ENCODE data around the gene PEX1.
"Not testable (repeated sequence)": the region's sequence is repeated elsewhere in the genome, so short reads cannot be mapped to it uniquely, and the experiment has no call there.

Gene PEX1

GRCh38 chr7:92528188-92528957, at the start of gene PEX1, which contains the start of gene RBM48:
Gene PEX1, minus strand, starts transcription at chr7:92528520. Its CDS starts 85 bp downstream, at chr7:92528435.
Gene RBM48, plus strand, starts transcription at chr7:92528795. Its CDS starts 19 bp downstream, at chr7:92528814.
- peak; percentile 98 for DNase-seq (ENCODE audit: low read depth)

GRCh38 chr7:92576296-92576695, 48.0 kb upstream of the PEX1 start:
- DNase-seq (ENCODE audit: low read depth) = no peak

- no peak for DNase-seq (ENCODE audit: low read depth)
Measured at GRCh38 chr7:92569137-92569536, 40.8 kb upstream of the PEX1 start.

DNA sequence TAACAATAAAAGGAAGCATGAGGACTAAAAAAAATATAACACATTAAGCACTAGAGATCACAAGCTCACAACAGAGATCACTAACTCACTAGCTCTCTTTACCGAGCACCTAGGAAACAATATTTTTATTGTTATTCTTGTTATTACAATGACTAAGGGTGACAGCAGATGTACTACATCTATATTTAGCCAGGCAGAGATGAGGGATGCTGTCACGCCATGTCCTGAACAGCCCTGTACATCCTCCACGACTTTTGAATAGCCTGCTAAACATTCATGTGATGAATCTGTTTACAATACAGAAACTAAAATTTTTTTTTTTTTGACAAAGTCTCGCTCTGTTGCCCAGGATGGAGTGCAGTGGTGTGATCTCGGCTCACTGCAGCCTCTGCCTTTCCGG, 39.1 kb upstream of the PEX1 start:
- no peak for DNase-seq (ENCODE audit: low read depth)

DNA sequence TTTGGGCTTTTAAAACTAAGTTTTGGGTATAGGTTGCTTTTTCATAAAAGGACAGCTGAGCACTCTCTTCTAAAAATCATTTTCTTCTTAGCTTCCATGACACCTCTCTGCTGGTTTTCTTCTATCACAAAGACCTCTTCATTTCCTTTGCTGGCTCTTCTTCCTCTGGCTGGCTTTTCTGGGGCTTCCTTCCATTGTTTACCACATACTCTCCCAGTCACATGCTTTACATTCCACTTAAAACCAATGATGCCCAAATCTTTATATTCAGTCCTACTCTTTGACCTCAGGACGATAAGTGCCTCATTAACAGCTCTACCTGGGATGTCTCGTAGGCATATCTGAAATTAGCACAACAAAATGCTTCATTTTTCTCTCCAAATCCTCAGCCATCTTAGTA, 35.0 kb upstream of the PEX1 start:
- DNase-seq (ENCODE audit: low read depth) = no peak

GRCh38 chr7:92560602-92561001, 32.3 kb upstream of the PEX1 start:
- no peak for DNase-seq (ENCODE audit: low read depth)

DNA sequence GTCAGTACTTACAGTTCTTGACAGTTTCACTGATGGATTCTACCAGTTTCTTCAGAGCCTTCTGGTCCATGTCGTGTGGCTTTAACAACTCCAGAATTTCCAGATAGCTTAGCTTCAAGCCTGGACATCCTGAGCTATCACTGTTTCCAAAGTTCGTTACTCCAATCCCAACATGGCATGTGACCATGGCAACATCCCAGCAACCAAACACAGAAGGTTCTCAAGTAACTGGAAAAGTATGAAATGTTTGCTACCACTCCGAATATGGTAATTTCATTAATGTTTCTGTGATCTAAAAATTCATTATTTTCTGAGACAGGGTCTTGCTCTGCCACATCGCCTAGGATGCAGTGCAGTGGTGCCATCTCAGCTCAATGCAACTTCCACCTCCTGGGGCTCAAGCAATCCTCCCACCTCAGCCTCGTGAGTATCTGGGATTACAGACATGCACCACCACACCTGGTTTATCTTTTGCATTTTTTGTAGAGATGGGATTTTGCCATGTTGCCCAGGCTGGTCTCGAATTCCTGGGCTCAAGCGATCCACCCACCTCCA, 29.6 kb upstream of the PEX1 start:
- DNase-seq (ENCODE audit: low read depth) = no peak

- DNase-seq (ENCODE audit: low read depth) = no peak
Measured at GRCh38 chr7:92557249-92557648, 28.9 kb upstream of the PEX1 start.

- no peak for DNase-seq (ENCODE audit: low read depth)
Measured at GRCh38 chr7:92550194-92550593, 21.9 kb upstream of the PEX1 start.

DNA sequence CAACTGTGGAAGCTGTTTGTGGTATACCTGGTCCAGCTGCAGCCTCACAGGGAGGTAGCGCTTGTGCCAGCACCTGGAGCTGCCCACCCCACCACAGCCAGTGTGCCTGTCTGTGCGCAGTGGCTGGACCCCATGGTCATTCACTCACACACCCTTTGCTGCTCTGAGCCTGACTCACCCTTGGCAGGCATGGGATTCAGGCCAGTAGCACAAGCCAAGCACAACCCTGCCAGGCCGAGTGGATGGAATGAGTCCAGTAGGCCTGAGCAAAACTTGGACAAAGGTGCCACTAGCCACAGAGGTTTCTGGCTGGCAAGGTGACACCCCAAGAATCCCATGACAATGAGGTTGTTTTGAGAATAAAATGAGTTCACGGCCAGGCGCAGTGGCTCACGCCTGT, 19.3 kb upstream of the PEX1 start:
- DNase-seq (ENCODE audit: low read depth) = no peak

GRCh38 chr7:92546856-92547497, 18.7 kb upstream of the PEX1 start:
- no peak for DNase-seq (ENCODE audit: low read depth)

- not testable (repeated sequence) for DNase-seq (ENCODE audit: low read depth)
Measured at GRCh38 chr7:92545116-92545515, 16.8 kb upstream of the PEX1 start.

DNA sequence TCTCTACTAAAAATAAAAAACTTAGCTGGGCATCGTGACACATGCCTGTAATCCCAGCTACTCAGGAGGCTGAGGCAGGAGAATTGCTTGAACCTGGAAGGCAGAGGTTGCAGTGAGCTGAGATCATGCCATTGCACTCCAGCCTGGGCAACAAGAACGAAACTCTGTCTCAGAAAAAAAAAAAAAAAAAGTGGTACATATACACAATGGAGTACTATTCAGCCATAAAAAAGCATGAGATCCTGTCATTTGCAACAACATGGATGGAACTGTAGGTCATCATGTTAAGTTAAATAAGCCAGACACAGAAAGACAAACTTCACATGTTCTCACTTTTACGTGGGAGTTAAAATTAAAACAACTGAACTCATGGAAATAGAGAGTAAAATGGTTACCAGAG, 15.2 kb upstream of the PEX1 start:
- not testable (repeated sequence) for DNase-seq (ENCODE audit: low read depth)

DNA sequence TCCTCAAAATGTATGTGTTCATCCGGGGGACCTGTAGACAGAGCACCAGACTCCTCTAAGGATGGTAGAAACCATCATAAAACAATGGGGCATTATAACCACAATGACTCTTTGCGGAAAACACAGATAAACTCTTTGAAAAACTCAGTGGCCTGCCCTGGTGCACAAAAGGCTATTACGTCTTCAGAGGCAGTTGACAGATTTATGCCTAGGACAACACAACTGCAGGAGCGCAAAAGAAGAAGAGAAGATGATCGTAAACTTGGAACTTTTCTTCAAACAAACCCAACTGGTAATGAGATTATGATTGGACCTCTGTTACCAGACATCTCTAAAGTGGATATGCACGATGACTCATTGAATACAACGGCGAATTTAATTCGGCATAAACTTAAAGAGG, 6.3 kb upstream of the PEX1 start:
- DNase-seq (ENCODE audit: low read depth) = no peak

DNA sequence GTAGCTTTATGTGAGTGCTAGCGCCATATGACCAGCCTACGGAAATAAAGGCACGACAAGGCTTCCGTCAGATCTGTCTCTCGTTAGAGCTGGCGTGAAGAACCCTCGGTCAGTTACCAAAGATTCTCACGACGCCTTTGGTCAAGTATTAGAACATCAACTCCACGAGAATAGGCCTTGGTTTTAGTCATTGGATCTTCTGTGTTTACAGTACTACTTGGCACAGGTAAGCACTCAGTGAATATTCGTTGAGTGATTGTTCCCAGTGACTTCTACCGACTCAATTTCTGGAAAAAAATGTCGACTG, 591 bp upstream of the PEX1 start:
- no peak for DNase-seq (ENCODE audit: low read depth)

GRCh38 chr7:92527300-92528187, 776 bp downstream of the PEX1 start:
- DNase-seq (ENCODE audit: low read depth) = peak; percentile 18

GRCh38 chr7:92523110-92523509, 5.2 kb downstream of the PEX1 start:
- no peak for DNase-seq (ENCODE audit: low read depth)

DNA sequence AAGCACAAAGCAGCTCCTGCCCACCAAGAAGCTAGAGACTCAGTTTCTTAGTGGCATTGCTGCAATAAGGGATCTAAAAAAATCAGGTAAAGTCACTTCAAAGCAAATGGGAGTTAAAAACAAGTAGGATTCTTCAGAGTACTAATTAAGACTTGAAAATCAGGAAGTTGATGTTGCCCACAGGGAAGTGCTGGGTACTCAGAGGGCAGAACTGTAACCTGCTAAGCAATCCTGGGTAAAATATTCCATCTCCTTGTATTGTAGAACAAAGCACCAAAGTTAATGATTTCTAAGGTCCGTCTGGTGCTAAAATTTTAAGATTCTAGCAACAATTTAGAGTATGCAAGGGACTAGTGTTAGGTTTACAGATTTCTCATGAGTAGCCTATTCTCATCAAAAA, 8.3 kb downstream of the PEX1 start:
- no peak for DNase-seq (ENCODE audit: low read depth)

GRCh38 chr7:92517631-92518030, 10.7 kb downstream of the PEX1 start:
- peak; percentile 8 for DNase-seq (ENCODE audit: low read depth)

DNA sequence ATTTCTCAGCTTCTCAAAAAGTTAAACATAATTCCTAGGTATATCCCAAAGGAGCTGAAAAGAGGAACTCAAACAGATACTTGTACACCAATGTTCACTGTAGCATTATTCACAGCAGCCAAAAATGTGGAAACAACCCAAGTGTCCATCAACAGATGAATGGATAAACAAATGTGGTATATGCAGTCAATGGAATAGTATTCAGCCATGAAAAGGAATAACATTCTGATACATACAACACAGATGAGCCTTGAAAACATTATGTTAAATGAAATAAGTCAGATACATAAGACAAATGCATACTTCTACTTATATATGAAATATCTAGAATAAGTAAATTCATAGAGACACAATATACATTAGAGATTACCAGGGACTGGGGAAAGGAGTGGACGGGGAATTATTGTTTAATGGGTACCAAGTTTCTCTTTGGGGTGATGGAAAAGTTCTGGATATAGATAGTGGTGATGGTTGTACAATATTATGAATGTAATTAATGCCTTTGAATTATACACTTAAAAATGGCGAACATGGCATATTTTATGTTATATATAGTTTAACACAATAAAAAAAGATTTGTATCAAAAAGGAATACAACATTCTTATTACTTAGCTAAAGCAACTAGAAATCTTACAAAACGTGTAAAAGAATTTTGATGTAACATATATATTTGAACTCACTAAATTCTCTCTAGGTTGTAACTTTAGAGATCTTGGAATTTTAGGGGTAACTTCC, 15.0 kb downstream of the PEX1 start:
- no peak for DNase-seq (ENCODE audit: low read depth)

DNA sequence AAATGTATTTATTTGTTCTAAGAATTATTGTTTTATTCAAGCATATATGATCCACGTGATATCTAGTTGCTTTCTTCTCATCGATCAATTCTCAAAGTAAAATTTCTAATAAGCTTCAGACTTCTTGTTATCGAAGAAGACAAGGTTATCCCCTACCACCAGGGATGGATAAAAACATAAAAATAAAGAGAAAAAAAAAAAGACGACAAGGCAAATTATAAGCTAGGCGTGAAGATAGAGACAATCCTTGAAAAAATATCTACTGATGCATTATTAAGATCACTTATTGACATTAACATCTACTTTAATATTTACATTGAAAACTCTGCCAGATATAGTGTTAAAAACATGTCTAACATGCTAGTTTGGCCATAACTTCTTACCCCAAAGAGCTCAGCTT, 19.4 kb downstream of the PEX1 start:
- DNase-seq (ENCODE audit: low read depth) = no peak

DNA sequence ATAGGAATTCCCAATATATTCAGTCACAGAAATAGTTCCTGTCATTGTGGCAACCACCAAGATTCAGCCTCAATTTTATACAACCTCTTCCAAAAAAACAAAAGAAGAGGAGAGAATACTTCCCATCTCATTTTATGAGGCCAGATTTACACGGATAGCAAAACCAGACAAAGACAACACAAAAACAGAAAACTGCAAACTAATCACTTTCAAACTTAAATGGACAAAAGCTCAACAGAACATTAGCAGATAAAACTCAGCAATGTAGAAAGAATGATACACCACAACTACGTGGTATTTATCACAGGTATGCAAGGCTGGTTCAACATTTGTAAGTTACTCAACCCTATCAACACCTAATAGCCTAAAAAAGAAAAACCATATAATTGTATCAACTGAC, 22.0 kb downstream of the PEX1 start:
- no peak for DNase-seq (ENCODE audit: low read depth)
